Lung (tissue), 12 donors: ENCODE measurements around the gene PLEKHG3. TPM values are rescaled to one million over a fixed set of nuclear protein-coding genes. Genes with fewer than 3 reads are reported as not detected.

Experiments used
- ATAC-seq: fragments of 200-7000 bp; cut with Tn5 transposase; one replicate; pipeline ENCODE4 v1.9.1; 2020; ENCODE audit warnings: moderate number of reproducible peaks; ENCODE audit not compliant: insufficient read depth, low FRiP score
- DNase-seq, 3 donors: peaks; one replicate each; pipeline ENCODE4 v3.0.0-alpha.2; 2013 to 2017
- H3K27ac ChIP-seq, 2 donors: one replicate each; pipeline ENCODE4 v1.5.1; 2013; ENCODE audit warnings: mild to moderate bottlenecking in 2 of 2, moderate library complexity in 2 of 2, control low read depth in 1 of 2, inconsistent platforms in 1 of 2, low read depth in 1 of 2, low read length in 1 of 2
- H3K27me3 ChIP-seq, 3 donors: one replicate each; pipeline ENCODE4 v1.5.1; 2013; ENCODE audit warnings: low read length in 2 of 3; ENCODE audit not compliant: control insufficient read depth in 3 of 3, insufficient read depth in 3 of 3
- H3K36me3 ChIP-seq, 4 donors: one replicate each; pipeline ENCODE4 v1.5.1; 2013; ENCODE audit warnings: low read length in 4 of 4, mild to moderate bottlenecking in 1 of 4, moderate library complexity in 1 of 4; ENCODE audit not compliant: control insufficient read depth in 4 of 4, insufficient read depth in 4 of 4
- H3K4me1 ChIP-seq, 5 donors: one replicate each; pipeline ENCODE4 v1.5.1; 2013; ENCODE audit warnings: low read length in 5 of 5, mild to moderate bottlenecking in 2 of 5, moderate library complexity in 1 of 5; ENCODE audit not compliant: control insufficient read depth in 5 of 5, insufficient read depth in 5 of 5
- H3K4me3 ChIP-seq: one replicate; pipeline ENCODE4 v1.5.1; 2013; ENCODE audit warnings: mild to moderate bottlenecking, control low read depth, moderate library complexity
- H3K9ac ChIP-seq, 2 donors: one replicate each; pipeline ENCODE4 v1.5.1; 2013; ENCODE audit warnings: low read length in 2 of 2, control low read depth in 1 of 2; ENCODE audit not compliant: insufficient read depth in 1 of 2
- H3K9me3 ChIP-seq, 4 donors: one replicate each; pipeline ENCODE4 v1.5.1; 2013; ENCODE audit warnings: low read length in 3 of 4, mild to moderate bottlenecking in 1 of 4, moderate library complexity in 1 of 4; ENCODE audit not compliant: control insufficient read depth in 4 of 4, insufficient read depth in 3 of 4
- CTCF ChIP-seq: IDR thresholded peaks from 2 replicates; pipeline ENCODE4 v1.5.1; 2012; ENCODE audit warnings: mild to moderate bottlenecking; ENCODE audit errors: control extremely low read depth, extremely low read depth
- WGBS, 2 donors: extraction: QIAGEN DNeasy Blood & Tissue Kit; methylation state at CpG; one replicate each; pipeline ENCODE4 v1.1.7; 2013; 5-methylcytosine and 5-hydroxymethylcytosine counted together
- polyA plus RNA-seq, 2 donors: library from polyadenylated mRNA; stranded (reverse); fragments of 200-250 nt; gene quantifications; one replicate each; pipeline ENCODE4 v1.2.1, GENCODE V29; 2013
- total RNA-seq, 2 donors: library from RNA; depleted of rRNA in 1 of 2; stranded (reverse); fragments of >200 nt in 1 of 2; gene quantifications; one replicate each; pipeline ENCODE4 v1.2.1, GENCODE V29; 2014 to 2021
- donor health status: control.
- donor health status: control.
- donor health status: Bipolar disorder and iron deficiency.
- donor health status: healthy.
- donor health status: DM: yes; HTN: yes; CAD: no.

Gene PLEKHG3
- total and polyA plus RNA-seq, 4 donors = 11.0 to 43.5 (median 21.5) TPM

DNA sequence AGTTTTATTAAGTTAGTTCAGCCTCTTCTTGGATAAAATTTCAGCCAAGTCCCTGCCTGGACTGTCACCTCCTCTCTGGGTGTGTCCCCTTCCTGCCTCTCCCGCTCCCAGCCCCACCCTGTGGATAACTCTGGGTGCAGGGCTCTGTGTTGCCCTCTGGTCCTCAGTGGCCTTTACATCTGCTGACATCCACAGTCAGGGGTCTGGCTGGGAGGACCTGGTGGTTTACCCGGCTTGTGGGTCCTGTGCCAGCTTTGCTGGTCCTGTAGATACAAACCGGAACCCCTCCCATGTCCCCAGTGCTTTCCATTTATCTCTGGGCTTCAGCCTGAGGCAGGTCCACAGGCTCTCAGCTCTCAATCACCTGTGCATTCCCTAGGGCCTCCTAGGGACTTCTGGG lies 28.9 kb upstream of the PLEKHG3 start:
- 66 to 83% methylated on average over 3 of the region's 3 CpGs for WGBS, 2 donors
- H3K27ac ChIP-seq = no peak overlapping the region

DNA sequence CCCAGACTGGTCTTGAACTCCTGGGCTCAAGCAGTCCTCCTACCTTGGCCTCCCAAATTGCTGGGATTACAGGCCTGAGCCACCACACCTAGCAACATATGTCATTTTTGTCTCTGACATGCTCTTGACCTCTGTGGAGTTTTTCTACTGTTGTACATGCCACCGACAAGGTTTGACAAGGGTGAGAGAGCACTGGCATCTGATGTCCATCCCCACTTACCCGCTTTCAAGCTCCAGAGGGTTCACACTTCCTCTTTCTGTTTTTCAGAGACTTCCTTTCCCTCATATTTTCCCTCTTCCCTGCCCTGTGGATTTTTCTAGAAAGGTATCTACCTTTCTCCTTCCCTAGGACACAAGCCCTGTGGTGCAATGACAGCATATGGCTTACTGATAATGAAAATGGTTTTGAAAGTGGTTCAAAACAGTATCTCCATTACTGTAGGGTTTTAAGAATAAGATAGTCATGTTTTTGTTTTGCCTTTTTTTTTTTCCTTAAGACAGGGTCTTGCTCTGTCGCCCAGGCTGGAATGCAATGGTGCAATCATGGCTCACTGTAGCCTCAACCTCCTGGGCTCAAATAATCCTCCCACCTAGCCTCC lies 27.7 kb upstream of the PLEKHG3 start:
- Histone ChIP-seq H3K27me3 (no peaks in the 10 kb centered on the region), H3K36me3 (no peaks in the 10 kb centered on the region), H3K27ac (no peak overlapping the region), H3K4me3 (no peak overlapping the region), H3K9ac (no peak overlapping the region), H3K9me3 (no peaks in the 10 kb centered on the region), H3K4me1 (no peaks in the 10 kb centered on the region)
- ATAC-seq = no peak
- 49 to 78% methylated on average over 3 of the region's 3 CpGs for WGBS, 2 donors
- no peak for TF ChIP-seq CTCF
- no peak for DNase-seq

More for the DNA sequence above, 28.9 kb upstream of the PLEKHG3 start:
- H3K4me3 ChIP-seq = no peak overlapping the region
- DNase-seq (no peak), ATAC-seq (no peak)
- no peaks in the 10 kb centered on the region for H3K27me3 ChIP-seq
- H3K9ac ChIP-seq = no peak overlapping the region
- H3K4me1 ChIP-seq = no peaks in the 10 kb centered on the region
- no peaks in the 10 kb centered on the region for H3K9me3 ChIP-seq
- H3K36me3 ChIP-seq = no peaks in the 10 kb centered on the region
- TF ChIP-seq CTCF = no peak

DNA sequence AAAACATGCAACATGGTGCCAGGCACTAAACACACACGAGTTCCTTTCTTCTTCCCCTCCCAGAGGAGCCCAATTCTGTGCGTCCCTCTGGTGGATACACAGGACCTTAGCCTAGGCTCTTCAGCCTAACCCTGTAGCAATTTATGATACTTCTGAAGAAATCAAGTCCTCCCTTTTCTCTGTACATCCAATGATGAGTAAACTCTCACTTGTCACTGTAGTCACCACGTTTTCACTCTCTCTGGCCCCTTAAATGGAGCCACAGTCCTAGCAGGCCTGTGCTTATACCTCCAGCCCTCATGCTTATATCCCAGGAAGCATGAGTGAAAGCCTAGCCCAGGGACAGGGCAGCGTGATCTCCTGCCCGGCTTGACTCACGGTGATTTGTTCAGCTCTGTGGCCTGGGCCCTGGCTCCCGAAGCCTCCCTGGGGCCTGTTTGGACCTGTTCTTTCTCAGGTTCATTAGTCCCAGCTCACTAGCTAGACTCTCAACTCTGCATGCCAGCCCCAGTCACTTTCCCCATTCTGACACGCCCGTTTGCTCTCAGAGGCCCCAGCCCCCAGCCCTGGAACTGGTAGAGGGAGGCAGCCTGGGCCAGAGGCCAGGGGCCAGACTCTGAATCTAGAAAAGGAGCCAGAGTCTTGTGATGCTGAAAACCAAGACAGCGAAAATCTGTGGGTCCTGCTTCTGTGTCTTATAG lies 24.1 kb upstream of the PLEKHG3 start:
- H3K9me3 ChIP-seq = no peaks in the 10 kb centered on the region
- 80 to 89% methylated on average over 10 of the region's 10 CpGs for WGBS, 2 donors
- no peak overlapping the region for H3K4me3 ChIP-seq
- DNase-seq (no peak), ATAC-seq (no peak)
- no peaks in the 10 kb centered on the region for H3K36me3 ChIP-seq
- H3K27me3 ChIP-seq = no peaks in the 10 kb centered on the region
- peaks cover 0 to 11% (median 0%) of the 10 kb centered on the region in 5 donors for H3K4me1 ChIP-seq
- H3K9ac ChIP-seq = no peak overlapping the region
- H3K27ac ChIP-seq = no peak overlapping the region
- TF ChIP-seq CTCF = no peak
